Fibroblast of lung (primary cell): ENCODE data around the gene ZFAND5. TPM values are rescaled to one million over a fixed set of nuclear protein-coding genes. Genes with fewer than 3 reads are reported as not detected.

ENCODE experiments used
- DNase-seq, 2 donors: peaks; one replicate each; pipeline versions ENCODE4 v3.0.0 to v3.0.0-alpha.2; 2010; ENCODE audit warnings: low read depth in 2 of 2
- H2AFZ ChIP-seq: 2 replicates; pipeline ENCODE4 v1.5.1; 2012; ENCODE audit warnings: low read length, control low read depth, inconsistent platforms
- H3K27ac ChIP-seq: 2 replicates; pipeline ENCODE4 v1.5.1; 2011; ENCODE audit warnings: low read length, control low read depth; ENCODE audit not compliant: insufficient read depth
- H3K27me3 ChIP-seq: 2 replicates; pipeline ENCODE4 v1.5.1; 2011; ENCODE audit warnings: mild to moderate bottlenecking, low read length; ENCODE audit not compliant: control insufficient read depth, insufficient read depth
- H3K36me3 ChIP-seq: 2 replicates; pipeline ENCODE4 v1.5.1; 2011; ENCODE audit warnings: low read length; ENCODE audit not compliant: control insufficient read depth, insufficient read depth
- H3K4me1 ChIP-seq: 2 replicates; pipeline ENCODE4 v1.5.1; 2011; ENCODE audit warnings: low read length; ENCODE audit not compliant: control insufficient read depth, insufficient read depth; ENCODE audit errors: extremely low read depth
- H3K4me2 ChIP-seq: 2 replicates; pipeline ENCODE4 v1.5.1; 2011; ENCODE audit warnings: low read length, control low read depth; ENCODE audit not compliant: insufficient read depth; ENCODE audit errors: extremely low read depth
- H3K4me3 ChIP-seq, 4 experiments: fragments of 200-600 bp in 1 of 4; sonication (generic) in 1 of 4; replicated peaks in 1 of 4; 2 replicates each; pipeline ENCODE4 v1.5.1; 2011 to 2016; ENCODE audit warnings: low read length in 4 of 4, low read depth in 3 of 4, mild to moderate bottlenecking in 3 of 4, control low read depth in 2 of 4, inconsistent platforms in 1 of 4, mixed read lengths in 1 of 4; ENCODE audit not compliant: insufficient read depth in 1 of 4; ENCODE audit errors: control extremely low read depth in 1 of 4
- H3K79me2 ChIP-seq: 2 replicates; pipeline ENCODE4 v1.5.1; 2012; ENCODE audit warnings: mild to moderate bottlenecking, low read length, inconsistent platforms; ENCODE audit not compliant: control insufficient read depth, insufficient read depth
- H3K9ac ChIP-seq: 2 replicates; pipeline ENCODE4 v1.5.1; 2011; ENCODE audit warnings: mild to moderate bottlenecking, low read length, control low read depth; ENCODE audit not compliant: insufficient read depth
- H3K9me3 ChIP-seq: 2 replicates; pipeline ENCODE4 v1.5.1; 2012; ENCODE audit warnings: low read depth, low read length; ENCODE audit not compliant: control insufficient read depth, insufficient read depth
- H4K20me1 ChIP-seq: 2 replicates; pipeline ENCODE4 v1.5.1; 2011; ENCODE audit warnings: low read length; ENCODE audit not compliant: control insufficient read depth, insufficient read depth; ENCODE audit errors: extremely low read depth
- CTCF ChIP-seq, 2 donors: IDR thresholded peaks in 1 of 2; conservative IDR thresholded peaks in 1 of 2; 1 replicate in 1 of 2; 2 replicates in 1 of 2; pipeline ENCODE4 v1.5.1; 2011 to 2012; ENCODE audit warnings: low read length in 2 of 2, control low read depth in 1 of 2, inconsistent platforms in 1 of 2, low read depth in 1 of 2, mild to moderate bottlenecking in 1 of 2
- EZH2 ChIP-seq: IDR thresholded peaks from 2 replicates; pipeline ENCODE4 v1.5.1; 2012; ENCODE audit warnings: low read length, control low read depth, mild to moderate bottlenecking; ENCODE audit errors: missing control alignments
- polyA plus RNA-seq, 2 donors: library from polyadenylated mRNA; depleted of rRNA in 1 of 2; stranded (reverse) in 1 of 2; unstranded in 1 of 2; fragments of >200 nt; gene quantifications; 2 replicates each; pipeline ENCODE4 v1.2.1, GENCODE V29; 2011 to 2012; ENCODE audit warnings: missing spikeins in 1 of 2
- total RNA-seq: library from RNA; depleted of rRNA; stranded (reverse); fragments of >200 nt; gene quantifications from 2 replicates; pipeline ENCODE4 v1.2.1, GENCODE V29; 2014

The ZFAND5 gene
- total and polyA plus RNA-seq, 2 donors (not counting 1 experiment from before 2014, with no cell fraction given), result 153 to 159 TPM

GRCh38 chr9:72338631-72339030, 26.4 kb downstream of the ZFAND5 start:
- TF ChIP-seq EZH2 (no peak), CTCF (conservative IDR thresholded peaks at IDR 0.05 in 1 of 2, IDR thresholded peaks at IDR 0.05 in 1 of 2; ENCODE audit: low read depth in 1 of 2, low read length in 2 of 2) (no peak)
- no peaks in the 10 kb centered on the region for H3K27me3 ChIP-seq
- no peak overlapping the region for H3K27ac ChIP-seq
- H3K9me3 ChIP-seq, result no peaks in the 10 kb centered on the region
- DNase-seq, result no peak
- H3K79me2 ChIP-seq, result no peaks in the 10 kb centered on the region
- H3K36me3 ChIP-seq, result no peaks in the 10 kb centered on the region
- no peak overlapping the region for H3K4me3 ChIP-seq
- H3K9ac ChIP-seq, result no peak overlapping the region
- H3K4me2 ChIP-seq, result no peak overlapping the region
- no peaks in the 10 kb centered on the region for H4K20me1 ChIP-seq
- no peaks in the 10 kb centered on the region for H3K4me1 ChIP-seq
- no peak overlapping the region for H2AFZ ChIP-seq

- H3K79me2 ChIP-seq, result no peaks in the 10 kb centered on the region
- H3K36me3 ChIP-seq, result no peaks in the 10 kb centered on the region
- H3K27ac ChIP-seq, result no peak overlapping the region
- H3K4me1 ChIP-seq, result no peaks in the 10 kb centered on the region
- no peak overlapping the region for H2AFZ ChIP-seq
- H4K20me1 ChIP-seq, result no peaks in the 10 kb centered on the region
- TF ChIP-seq CTCF (conservative IDR thresholded peaks at IDR 0.05 in 1 of 2, IDR thresholded peaks at IDR 0.05 in 1 of 2; ENCODE audit: low read depth in 1 of 2, low read length in 2 of 2), result no peak
- no peak for TF ChIP-seq EZH2
- no peak overlapping the region for H3K4me3 ChIP-seq
- H3K9me3 ChIP-seq, result no peaks in the 10 kb centered on the region
- no peaks in the 10 kb centered on the region for H3K27me3 ChIP-seq
- DNase-seq, result no peak
- no peak overlapping the region for H3K4me2 ChIP-seq
- no peak overlapping the region for H3K9ac ChIP-seq
These were observed 27.7 kb downstream of the ZFAND5 start for GRCh38 chr9:72337286-72337685.

- DNase-seq, result no peak
- no peaks in the 10 kb centered on the region for H3K4me1 ChIP-seq
- H3K4me3 ChIP-seq, result no peak overlapping the region
- H3K4me2 ChIP-seq, result no peak overlapping the region
- no peaks in the 10 kb centered on the region for H3K9me3 ChIP-seq
- H3K36me3 ChIP-seq, result no peaks in the 10 kb centered on the region
- H3K27me3 ChIP-seq, result no peaks in the 10 kb centered on the region
- TF ChIP-seq EZH2 (no peak), CTCF (conservative IDR thresholded peaks at IDR 0.05 in 1 of 2, IDR thresholded peaks at IDR 0.05 in 1 of 2; ENCODE audit: low read depth in 1 of 2, low read length in 2 of 2) (no peak)
- no peak overlapping the region for H2AFZ ChIP-seq
- no peaks in the 10 kb centered on the region for H4K20me1 ChIP-seq
- H3K79me2 ChIP-seq, result no peaks in the 10 kb centered on the region
- no peak overlapping the region for H3K9ac ChIP-seq
- H3K27ac ChIP-seq, result no peak overlapping the region
These were observed 30.2 kb downstream of the ZFAND5 start for GRCh38 chr9:72334658-72335337.
